Measurements from ENCODE around the gene AGAP1.

AGAP1 gene

GRCh38 chr2:235690082-235690808, 196.4 kb downstream of the AGAP1 start:
- DNase-seq (ENCODE audit: low read depth in 2 of 2) = no peak

GRCh38 chr2:235690809-235691450, 197.1 kb downstream of the AGAP1 start:
- DNase-seq (ENCODE audit: low read depth in 2 of 2) = no peak

DNA sequence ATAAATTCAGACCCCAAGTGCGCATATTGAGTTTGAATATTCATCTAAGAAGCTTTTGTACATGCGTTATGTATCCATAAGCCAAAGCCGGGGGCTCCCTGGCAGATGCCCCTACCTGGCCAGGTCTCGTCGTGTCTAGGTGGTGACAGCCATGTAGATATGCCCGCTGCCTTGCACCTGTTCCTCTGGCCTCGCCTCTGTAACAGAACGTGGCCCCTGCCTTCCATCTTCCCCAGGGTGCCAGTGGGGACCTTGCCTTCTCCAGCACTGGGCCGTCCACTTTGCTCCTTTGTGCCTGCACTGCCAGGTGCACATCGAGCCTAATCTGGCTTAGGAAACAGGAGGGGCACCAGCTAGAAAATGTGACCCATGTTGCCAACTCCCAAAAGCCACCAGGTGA, 198.2 kb downstream of the AGAP1 start:
- DNase-seq (ENCODE audit: low read depth in 2 of 2) = no peak

DNA sequence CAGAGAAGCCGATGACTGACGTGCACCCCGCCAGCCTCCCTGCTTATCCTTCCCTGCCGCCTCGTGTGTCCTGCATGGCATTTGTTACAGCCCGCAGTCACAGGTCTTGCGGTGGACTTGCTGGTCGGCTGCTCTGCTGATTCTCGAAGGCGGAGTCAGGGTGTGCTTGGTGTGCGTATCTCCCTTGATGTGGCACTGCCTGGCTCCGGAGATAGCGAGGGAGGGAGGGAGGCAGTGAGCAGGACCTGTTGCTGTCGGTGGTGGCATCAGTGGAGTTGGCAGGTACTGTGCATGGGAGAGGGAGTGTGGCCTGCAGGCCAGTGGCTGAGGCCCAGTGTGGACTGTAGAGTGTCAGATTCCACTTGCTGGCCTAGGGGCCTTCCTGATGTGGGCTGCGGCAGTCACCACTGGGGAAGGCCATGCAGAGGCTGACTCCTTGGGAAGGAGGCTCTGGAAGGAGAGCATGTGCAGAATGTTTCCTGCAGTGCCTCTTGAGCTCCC, 198.9 kb downstream of the AGAP1 start:
- no peak for DNase-seq (ENCODE audit: low read depth in 2 of 2)

DNA sequence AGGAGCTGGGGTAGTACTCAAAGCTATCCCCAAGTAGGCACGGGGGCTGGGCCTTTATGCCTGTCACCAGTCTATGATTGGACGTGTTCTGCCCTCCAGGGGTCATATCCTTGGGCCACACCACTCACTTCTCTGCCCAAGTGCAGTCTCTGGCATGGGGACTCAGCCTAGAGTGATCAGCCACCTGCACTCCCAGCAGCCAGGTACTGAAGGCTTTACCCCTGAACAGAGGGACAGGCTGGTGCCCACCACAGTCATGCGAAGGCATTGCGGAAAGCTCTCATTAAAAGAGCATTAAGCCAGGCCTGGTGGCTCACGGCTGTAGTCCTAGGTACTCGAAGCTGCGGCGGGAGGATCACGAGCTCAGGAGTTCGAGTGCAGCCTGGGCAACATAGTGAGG, 199.4 kb downstream of the AGAP1 start:
- DNase-seq (ENCODE audit: low read depth in 2 of 2) = no peak

DNA sequence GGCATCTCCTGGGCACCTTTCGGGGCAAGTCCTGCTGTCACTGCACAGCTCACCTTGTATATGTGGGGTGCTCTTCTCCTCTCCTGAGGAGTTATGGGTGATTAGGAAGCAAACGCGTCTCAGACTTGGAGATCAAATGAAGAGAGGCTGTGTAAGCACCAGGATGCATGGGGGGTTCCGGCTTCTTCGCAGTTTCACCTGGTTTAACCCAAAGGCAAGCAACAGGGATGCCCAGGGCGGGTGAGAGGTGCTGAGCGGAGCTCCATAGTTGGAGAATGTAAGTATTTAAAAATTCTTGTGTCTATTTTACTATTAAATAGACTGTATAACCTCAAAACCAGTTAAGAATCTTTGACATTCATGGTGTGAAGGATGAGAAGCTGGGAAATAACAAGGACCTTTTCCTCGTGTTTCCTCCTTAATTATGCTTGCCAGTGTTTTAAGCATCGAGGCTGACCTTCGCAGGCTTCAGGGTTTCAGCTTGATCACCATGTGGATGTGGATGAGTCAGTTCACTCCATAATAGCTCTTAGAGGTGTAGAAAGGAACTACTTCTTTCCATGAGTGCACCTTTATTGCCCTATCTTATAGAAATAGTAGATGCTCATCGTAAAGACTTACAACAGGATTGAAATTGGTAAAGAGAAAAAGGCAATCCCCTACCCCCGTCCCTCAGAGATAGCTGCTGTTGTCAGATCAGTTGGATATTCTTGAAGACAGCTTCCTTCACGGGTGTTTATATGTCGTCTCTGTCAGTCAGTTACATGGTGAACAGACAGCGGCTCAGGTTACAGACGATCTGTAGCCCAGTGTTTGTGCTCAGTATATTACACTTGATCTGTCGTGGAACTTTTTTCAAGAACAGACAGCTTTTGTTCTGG, 201.1 kb downstream of the AGAP1 start:
- DNase-seq (ENCODE audit: low read depth in 2 of 2) = no peak

DNA sequence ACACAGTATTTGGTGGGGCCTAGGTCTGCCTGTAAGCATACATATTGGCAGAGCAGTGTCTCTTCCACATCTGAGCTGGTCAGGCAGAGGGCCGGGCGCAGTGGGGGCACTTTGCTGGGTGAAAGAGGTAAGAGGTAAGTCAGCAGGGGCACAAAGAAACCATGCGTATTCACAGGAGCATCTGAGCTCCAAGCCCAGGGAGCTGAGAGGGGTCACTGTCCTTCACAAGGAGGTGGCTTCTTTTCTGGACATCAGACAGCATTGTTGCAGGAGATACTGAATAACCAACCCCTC, 201.7 kb downstream of the AGAP1 start:
- DNase-seq (ENCODE audit: low read depth in 2 of 2) = no peak

- no peak for DNase-seq (ENCODE audit: low read depth in 2 of 2)
Observed at GRCh38 chr2:235697041-235697440, 203.2 kb downstream of the AGAP1 start.

DNA sequence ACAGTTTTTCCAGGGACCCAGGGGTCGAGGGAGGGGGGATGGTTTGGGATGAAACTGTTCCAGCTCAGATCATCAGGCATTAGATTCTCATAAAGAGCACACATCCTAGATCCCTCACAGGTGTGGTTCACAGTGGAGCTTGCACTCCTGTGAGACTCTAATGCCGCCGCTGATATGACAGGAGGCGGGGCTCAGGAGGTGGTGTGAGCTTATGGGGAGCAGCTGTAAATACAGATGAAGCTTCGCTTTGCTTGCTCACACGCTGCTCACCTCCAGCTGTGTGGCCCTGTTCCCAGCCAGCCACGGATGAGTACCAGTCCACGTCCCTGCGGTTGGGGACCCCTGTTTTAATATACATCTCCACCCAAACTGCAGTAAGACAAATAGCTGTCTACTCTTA, 204.2 kb downstream of the AGAP1 start:
- no peak for DNase-seq (ENCODE audit: low read depth in 2 of 2)

- no peak for DNase-seq (ENCODE audit: low read depth in 2 of 2)
Observed at GRCh38 chr2:235698491-235698890, 204.6 kb downstream of the AGAP1 start.

DNA sequence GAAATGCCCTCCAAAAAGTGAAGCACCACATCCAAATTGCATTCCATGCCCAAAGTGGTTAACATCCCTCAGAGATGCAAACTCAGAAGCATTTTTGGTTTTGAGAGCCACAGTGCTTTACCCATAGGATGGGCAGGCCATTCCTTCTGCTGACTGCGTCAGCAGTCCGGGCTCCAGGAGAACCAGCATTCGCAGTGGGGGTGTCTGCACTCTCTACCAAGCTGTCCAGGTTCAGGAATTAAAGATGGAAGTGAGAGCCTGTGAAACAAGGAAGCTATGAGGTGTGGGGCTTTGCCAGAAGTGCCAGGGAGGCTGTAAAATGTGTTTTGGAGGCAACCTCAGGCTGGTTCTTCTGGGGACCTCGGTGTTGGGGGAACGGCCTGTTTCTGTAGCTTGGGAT, 205.7 kb downstream of the AGAP1 start:
- no peak for DNase-seq (ENCODE audit: low read depth in 2 of 2)

DNA sequence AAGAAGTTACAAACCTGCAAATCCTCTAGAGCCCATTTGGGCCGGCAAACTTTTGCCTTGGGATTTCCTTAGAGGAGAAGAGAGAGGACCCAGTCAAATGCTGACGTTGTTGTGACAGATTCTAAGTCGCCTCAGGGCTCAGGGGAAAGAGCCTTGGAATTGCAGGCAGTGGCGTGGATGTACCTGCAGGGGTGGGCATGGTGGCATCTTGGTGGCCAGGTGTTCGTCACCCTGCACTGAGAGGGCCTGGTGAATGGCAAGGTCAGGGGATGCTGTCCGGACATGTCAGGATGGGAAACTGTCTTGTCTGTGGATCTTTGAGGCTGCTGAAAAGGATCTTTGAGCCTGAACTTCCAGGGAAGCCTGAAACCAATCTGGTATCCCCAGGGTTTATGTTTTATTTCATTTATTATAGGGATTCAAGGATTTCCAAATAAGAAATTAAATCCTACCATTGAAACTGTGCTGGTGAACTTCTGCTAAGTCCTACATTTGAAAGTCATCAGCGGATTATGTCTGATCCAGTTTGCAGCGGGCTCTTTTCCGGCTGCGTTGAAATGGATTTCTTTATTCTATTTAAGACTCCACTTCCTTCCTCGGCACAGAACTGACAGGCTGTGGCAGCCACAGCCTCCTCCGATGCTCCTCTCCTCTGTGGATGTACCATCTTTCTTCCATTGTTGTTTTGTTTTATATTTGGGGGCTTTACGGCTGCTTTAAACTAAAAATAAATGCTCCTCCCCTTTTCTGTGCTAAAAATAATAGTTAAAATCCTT, 207.6 kb downstream of the AGAP1 start:
- no peak for DNase-seq (ENCODE audit: low read depth in 2 of 2)

- no peak for DNase-seq (ENCODE audit: low read depth in 2 of 2)
Observed at GRCh38 chr2:235702186-235702585, 208.3 kb downstream of the AGAP1 start.

DNA sequence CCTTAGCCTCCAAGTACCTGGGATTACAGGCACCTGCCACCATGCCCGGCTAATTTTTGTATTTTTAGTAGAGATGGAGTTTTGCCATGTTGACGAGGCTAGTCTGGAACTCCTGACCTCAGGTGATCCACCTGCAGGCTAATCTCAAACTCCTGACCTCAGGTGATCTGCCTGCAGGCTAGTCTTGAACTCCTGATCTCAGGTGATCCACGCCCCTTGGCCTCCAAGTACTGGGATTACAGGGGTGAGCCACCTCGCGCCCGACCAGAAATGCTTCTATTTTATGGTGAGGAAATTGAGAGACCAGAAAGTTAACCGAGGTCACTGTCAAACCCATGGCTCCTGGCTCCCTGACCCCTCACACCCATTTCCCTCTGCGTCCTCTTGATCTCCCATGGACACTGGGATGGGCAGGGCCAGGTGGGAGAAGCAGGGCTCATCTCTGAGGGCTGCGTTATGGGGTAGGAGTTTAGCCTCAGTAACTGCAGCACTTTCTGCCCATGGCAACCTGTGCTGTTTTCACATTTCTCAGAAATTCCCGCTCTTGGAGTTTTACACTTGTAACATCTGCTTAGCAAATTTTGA, 210.0 kb downstream of the AGAP1 start:
- no peak for DNase-seq (ENCODE audit: low read depth in 2 of 2)

DNA sequence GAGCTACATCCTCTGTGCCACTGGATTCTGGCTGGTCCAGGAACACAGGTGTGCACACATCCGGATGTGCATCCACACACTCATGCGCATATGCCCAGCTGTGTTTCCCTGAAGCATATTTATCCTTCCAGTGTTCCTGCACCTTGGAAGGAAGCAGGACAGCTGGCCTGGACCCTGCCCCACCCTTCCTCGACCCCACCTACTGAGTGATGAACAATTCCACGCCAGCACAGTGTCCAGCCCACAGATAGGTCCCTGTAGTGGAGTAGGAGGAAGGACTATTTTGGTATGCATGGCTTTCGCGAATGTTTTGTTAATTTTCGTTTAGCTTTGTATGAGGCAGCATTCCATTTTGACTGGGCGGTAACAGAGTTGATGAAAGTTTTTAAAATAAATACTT, 211.5 kb downstream of the AGAP1 start:
- DNase-seq (ENCODE audit: low read depth in 2 of 2) = no peak

DNA sequence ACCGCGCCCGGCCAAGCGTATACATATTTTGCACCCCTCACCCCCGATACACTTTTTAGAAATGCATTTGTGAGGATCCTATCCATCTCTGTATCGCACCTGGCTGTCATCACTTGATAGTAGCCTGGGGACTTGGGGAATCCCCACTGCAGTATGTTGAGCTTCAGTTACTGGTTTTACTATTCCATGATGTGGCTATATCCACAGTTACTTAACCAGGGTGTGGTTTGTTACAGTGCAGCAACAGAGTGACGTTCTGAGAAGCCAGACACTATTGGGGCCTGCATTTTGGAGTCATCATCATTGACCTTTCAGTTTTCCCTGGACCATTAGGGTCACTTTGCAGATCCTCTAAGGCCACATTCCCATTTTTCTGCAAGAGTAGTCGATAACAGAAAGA, 212.7 kb downstream of the AGAP1 start:
- no peak for DNase-seq (ENCODE audit: low read depth in 2 of 2)

DNA sequence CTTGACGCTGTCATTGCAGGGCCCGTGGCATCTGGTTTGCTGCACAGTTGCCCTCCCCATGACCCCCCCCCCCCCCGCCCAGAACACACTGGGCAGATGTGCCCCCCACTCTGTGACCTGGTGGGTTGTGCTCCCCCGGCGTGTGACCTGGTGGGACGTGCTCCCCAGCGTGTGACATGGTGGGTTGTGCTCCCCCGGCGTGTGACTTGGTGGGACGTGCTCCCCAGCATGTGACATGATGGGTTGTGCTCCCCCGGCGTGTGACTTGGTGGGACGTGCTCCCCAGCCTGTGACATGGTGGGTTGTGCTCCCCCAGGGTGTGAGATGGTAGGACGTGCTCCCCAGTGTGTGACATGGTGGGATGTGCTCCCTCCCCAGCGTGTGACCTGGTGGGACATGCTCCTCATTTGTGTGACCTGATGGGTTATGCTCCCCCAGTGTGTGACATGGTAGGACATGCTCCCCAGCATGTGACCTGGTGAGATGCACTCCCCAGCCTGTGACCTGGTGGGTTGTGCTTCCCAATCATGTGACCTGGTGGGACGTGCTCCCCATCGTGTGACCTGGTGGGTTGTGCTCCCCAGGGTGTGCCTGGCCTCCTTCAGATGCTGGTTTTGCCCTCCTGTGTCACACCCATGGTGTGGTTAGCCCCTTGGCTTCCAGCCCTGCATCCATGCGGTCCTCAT, 213.7 kb downstream of the AGAP1 start:
- no peak for DNase-seq (ENCODE audit: low read depth in 2 of 2)

- no peak for DNase-seq (ENCODE audit: low read depth in 2 of 2)
Observed at GRCh38 chr2:235709124-235709813, 215.4 kb downstream of the AGAP1 start.

DNA sequence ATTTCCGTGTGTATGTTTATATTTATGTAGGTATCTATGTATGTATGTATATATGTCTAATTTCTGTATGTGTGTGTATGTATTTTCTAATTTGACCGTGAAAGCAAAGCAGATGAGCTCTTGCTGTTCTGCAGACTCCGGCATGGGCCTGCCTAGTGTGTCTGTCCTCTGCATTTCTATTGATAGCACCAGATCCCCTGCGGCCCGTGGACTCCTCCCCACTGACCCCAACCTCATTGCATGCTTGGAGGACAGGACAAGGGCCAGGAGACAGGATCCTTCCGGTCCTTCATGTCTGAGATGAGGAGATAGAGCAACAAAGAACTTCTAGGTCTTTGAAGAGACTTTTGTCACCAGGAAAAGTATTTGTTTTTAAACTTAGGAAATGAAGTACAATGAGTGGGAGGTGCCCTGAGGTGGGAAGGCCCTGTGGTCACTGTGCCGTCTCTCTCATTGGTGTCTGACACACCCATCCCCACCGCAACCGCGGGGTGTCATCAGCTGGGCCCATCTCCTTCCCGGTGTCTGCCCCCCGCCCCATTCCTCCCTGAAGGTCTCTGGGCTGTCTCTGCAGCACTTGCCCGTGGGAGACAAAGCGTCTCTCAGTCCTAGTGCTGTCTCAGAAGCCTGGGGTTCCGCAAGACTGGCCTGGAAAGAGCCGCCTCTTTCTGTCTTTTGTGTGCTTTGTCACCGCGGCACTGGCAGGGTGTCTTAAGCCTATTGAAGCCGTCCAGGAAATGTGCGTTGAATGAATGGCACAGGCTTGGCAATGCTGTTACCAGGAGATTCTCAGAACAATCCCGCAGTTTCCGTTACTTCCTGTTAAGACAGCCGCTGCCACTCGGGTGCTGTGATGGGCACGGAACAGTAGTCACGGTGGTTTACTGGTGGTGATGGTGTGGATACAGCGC, 216.4 kb downstream of the AGAP1 start:
- DNase-seq (ENCODE audit: low read depth in 2 of 2) = no peak

Data from stimulated activated CD4-positive, alpha-beta T cell treated with anti-CD3 and anti-CD28 coated beads, Interleukin-12 subunit alpha, Interleukin-12 subunit beta, amount 100 ng/mL, for 24 hours (primary cell).